Stimulated activated CD4-positive, alpha-beta T cell treated with anti-CD3 and anti-CD28 coated beads, Interleukin-4, amount 100 ng/mL, for 24 hours (primary cell): ENCODE measurements around the gene EGFLAM.

ENCODE experiments used
- DNase-seq: peaks from one replicate; pipeline ENCODE4 v3.0.0-alpha.2; 2020

EGFLAM gene

GRCh38 chr5:38258319-38259061 lies at the start of gene EGFLAM:
TSS of gene EGFLAM (plus strand) at chr5:38258559. CDS start at chr5:38258755, 196 bp downstream.
- no peak for DNase-seq

GRCh38 chr5:38208782-38209378 lies 49.5 kb upstream of the EGFLAM start:
- no peak for DNase-seq

- DNase-seq, result no peak
These were observed 47.5 kb upstream of the EGFLAM start for GRCh38 chr5:38210676-38211353.

- no peak for DNase-seq
These were observed 47.0 kb upstream of the EGFLAM start for GRCh38 chr5:38211354-38211710.

- no peak for DNase-seq
These were observed 46.1 kb upstream of the EGFLAM start for GRCh38 chr5:38212307-38212706.

GRCh38 chr5:38226091-38226490 lies 32.3 kb upstream of the EGFLAM start:
- no peak for DNase-seq

GRCh38 chr5:38228914-38229313 lies 29.4 kb upstream of the EGFLAM start:
- no peak for DNase-seq

- DNase-seq, result no peak
These were observed 23.6 kb upstream of the EGFLAM start for GRCh38 chr5:38234737-38235136.

- DNase-seq, result no peak
These were observed 20.7 kb upstream of the EGFLAM start for GRCh38 chr5:38237681-38238080.

GRCh38 chr5:38240212-38240611 lies 18.1 kb upstream of the EGFLAM start:
- DNase-seq, result no peak

GRCh38 chr5:38241655-38242054 lies 16.7 kb upstream of the EGFLAM start:
- DNase-seq, result no peak

- no peak for DNase-seq
These were observed 13.1 kb upstream of the EGFLAM start for GRCh38 chr5:38245307-38245706.

- DNase-seq, result no peak
These were observed 9.1 kb upstream of the EGFLAM start for GRCh38 chr5:38249301-38249700.

- no peak for DNase-seq
These were observed 8.5 kb upstream of the EGFLAM start for GRCh38 chr5:38249812-38250211.

GRCh38 chr5:38250763-38251448 lies 7.5 kb upstream of the EGFLAM start:
- DNase-seq, result no peak

- no peak for DNase-seq
These were observed 4.6 kb upstream of the EGFLAM start for GRCh38 chr5:38253759-38254158.

GRCh38 chr5:38257308-38258041 lies 884 bp upstream of the EGFLAM start:
- no peak for DNase-seq

- DNase-seq, result no peak
These were observed 379 bp upstream of the EGFLAM start for GRCh38 chr5:38258042-38258318.

- no peak for DNase-seq
These were observed 876 bp downstream of the EGFLAM start for GRCh38 chr5:38259062-38259808.

GRCh38 chr5:38259809-38260160 lies 1.4 kb downstream of the EGFLAM start:
- no peak for DNase-seq

- DNase-seq, result no peak
These were observed 5.6 kb downstream of the EGFLAM start for GRCh38 chr5:38263983-38264382.

- peak; percentile 46 for DNase-seq
These were observed 7.3 kb downstream of the EGFLAM start for GRCh38 chr5:38265546-38266179.
